NCI-H2196 treated with DMSO at 0.1 percent for 48 hours (cell line): Measurements from ENCODE around the gene TAOK1.
"Not testable (repeated sequence)": the region's sequence is repeated elsewhere in the genome, so short reads cannot be mapped to it uniquely, and the experiment has no call there.

Experiments
- DNase-seq: peaks from one replicate; lab custom pipeline; 2025; ENCODE audit not compliant: unreplicated experiment; lab: John Stamatoyannopoulos, UW

TAOK1 gene

DNA sequence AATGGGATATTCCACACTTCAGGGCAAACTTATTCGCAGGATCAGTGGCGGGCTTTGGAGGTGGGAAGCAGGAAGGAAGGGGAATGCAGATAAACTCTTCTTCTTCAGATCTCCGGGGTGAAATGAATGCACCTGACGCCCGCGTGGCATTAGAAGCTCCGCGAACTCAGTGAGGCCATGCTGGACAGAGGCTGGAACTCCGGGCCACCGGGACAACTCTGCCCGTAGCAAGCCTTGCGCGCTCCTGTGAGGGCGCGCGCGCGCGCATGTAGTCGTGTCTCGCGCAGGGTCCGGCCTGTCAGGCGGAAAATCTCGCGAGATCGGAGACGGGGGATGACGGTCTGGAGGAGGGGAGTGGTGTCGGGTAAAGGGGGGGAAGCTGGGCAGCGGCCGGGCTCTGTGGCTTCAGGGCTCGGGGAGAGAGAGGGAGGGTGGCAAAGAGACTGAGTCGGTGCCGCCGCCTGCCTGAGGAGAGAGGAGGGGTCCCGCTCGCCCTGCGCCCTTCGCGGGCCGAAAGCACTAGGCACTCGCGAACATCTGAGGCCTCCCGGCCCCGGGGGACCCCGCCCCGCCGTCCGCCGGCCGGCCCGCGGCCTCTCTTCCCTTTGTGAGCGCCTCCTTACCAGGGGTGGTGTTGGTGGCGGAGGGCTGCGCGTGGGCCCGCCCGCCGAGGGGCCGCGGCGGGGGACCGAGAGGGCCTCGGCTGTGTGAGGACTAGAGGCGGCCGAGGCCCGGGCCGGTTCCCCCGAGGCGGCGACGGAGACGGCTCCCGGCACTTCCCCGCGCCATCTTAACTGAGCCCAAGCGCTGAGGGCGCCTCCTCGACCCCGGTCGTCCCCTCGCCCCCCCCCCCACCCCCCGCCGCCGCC lies at the start of gene TAOK1:
TSS of gene TAOK1 (plus strand) at position 382 of the 869 bp plus-strand sequence. CDS start 61,186 bp downstream, outside the sequence.
- DNase-seq: peak; percentile 66

DNA sequence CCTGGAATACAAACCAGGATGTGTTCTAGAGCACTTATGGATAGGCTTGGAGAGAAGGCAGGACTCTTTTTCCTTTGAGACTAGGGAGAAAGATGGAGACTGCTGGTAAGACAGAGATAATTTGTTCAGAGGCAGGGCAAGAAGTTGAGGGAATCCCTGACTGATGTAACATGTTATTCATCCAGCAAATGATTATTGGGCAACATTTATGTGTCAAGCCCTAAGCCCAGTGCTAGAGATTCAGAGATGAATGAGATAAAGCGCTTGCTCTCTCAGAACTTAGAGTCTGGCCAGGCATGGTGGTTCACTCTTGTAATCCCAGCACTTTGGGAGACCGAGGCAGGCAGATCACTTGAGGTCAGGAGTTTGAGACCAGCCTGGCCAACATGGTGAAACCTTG lies 48.4 kb upstream of the TAOK1 start:
- no peak for DNase-seq

DNA sequence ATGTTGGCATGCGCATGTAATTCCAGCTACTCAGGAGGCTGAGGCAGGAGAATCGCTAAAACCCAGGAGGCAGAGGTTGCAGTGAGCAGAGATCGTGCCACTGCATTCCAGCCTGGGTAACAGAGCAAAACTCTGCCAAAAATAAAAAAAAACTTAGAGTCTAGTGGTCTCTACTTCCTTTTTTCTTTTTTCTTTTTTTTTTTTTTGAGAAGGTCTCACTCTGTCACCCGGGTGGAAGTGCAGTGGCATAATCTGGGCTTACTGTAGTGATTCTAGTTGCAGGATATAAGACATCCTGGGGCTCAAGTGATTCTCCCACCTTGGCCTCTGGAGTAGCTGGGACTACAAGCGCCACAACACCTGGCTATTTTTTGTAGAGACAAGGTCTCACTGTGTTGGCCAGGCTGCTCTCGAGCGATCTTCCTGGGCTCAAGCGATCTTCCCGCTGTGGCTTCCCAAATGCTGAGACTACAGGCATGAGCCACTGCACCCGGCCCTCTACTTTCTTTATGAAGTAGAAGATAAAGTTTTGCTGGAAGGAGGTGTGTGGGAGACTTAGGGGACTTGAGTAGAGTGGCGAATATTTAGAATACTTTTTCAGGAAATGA lies 47.9 kb upstream of the TAOK1 start:
- no peak for DNase-seq

- DNase-seq: no peak
These were observed 45.8 kb upstream of the TAOK1 start for GRCh38 chr17:29344201-29344856.

- no peak for DNase-seq
These were observed 45.1 kb upstream of the TAOK1 start for GRCh38 chr17:29345066-29345465.

DNA sequence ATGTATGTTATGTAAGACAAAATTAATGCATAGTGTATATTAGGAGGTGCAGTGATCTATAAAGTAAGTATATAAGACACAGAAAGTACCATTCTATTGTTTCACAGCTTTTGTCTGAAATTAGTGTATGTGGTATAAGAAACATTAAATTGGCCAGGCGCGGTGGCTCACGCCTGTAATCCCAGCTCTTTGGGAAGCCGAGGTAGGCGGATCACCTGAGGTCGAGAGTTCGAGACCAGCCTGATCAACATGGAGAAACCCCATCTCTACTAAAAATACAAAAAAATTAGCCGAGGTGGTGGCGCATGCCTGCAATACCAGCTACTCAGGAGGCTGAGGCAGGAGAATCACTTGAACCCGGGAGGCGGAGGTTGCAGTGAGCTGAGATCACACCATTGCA lies 44.7 kb upstream of the TAOK1 start:
- DNase-seq: not testable (repeated sequence)

DNA sequence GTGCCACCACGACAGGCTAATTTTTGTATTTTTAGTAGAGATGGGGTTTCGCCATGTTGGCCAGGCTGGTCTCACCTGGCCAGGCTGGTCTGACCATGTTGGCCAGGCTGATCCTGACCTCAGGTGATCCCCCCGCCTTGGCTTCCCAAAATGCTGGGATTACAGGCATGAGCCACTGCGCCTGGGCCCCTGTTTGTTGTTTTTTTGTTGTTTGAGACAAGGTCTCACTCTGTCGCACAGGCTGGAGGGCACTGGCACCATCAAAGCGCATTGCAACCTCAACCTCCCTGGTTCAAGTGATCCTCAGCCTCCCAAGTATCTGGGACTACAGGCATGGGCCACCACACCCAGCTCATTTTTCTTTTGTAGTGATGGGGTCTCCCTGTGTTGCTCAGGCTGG lies 43.7 kb upstream of the TAOK1 start:
- no peak for DNase-seq

GRCh38 chr17:29347831-29348629 lies 42.1 kb upstream of the TAOK1 start:
- DNase-seq: no peak

- DNase-seq: no peak
These were observed 40.8 kb upstream of the TAOK1 start for GRCh38 chr17:29349409-29349808.

- no peak for DNase-seq
These were observed 38.0 kb upstream of the TAOK1 start for GRCh38 chr17:29352146-29352545.

DNA sequence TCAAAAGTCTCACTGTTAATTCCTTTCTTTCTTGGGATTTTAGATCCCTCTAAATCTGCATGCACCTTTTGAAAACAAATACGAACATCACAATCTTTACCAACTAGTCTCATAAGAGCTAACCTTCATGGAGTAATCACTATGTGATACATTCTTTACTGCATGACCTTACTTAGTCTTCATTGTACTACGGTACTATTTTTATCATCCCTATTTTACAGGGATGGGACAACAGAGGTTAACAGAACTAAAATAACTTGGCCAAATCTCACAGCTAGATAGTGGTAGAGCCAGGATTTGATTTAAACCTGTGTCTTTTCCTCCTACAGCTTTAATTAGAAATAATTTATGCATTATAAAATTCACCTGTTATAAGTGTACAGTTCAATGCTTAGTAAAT lies 32.9 kb upstream of the TAOK1 start:
- DNase-seq: no peak

GRCh38 chr17:29357821-29358232 lies 32.3 kb upstream of the TAOK1 start:
- DNase-seq: no peak

DNA sequence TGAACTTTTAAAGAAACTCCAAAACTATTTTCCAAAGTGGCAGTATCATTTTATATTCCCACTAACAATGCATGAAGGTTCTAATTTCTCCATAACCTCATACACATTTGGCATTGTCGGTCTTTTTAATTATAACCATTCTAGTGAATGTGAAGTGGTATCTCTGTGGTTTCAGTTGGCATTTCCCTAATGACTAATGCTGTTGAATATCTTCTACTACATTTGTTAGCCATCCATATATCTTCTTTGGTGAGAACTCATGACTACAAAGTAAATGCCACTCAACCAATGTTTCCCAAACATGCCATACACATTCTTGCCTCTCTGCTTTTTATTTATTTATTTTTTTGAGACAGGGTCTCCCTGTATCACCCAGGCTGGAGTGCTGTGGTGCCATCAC lies 31.7 kb upstream of the TAOK1 start:
- no peak for DNase-seq

- no peak for DNase-seq
These were observed 30.4 kb upstream of the TAOK1 start for GRCh38 chr17:29359777-29360176.

GRCh38 chr17:29363716-29364115 lies 26.4 kb upstream of the TAOK1 start:
- no peak for DNase-seq

DNA sequence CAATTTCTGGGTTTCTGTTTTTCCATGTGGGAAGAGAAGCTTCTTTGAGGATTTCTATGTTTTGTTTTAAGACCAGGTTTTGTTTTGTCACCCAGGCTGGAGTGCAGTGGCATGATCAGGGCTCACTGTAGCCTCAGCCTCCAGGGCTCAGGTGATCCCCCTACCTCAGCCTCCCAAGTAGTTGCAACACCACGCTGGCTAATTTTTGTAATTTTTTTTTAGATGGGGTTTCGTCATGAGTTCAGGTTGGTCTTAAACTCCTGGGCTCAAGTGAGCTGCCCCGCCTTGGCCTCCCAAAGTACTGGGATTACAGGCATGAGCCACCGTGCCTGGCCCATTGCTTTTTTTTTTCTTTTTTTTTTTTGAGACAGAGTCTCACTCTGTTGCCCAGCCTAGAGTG lies 25.5 kb upstream of the TAOK1 start:
- DNase-seq: no peak

DNA sequence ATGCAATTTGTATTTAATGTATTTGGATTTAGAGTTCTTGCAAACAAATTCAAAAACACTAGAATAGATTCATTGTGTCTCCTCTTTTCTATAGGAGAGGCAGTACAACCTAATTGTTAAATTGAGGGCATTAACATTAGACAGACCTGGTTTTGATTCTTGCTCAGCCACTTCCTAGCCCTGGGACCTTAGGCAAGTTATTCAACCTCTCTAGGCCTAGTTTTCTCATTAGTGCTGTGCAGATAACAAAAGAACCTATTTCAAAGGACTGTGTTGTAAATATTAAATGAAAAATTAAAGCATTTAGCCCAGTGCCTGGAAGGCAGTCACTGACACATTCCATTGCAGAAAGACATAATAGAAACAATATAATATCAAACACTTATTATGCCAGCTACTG lies 22.0 kb upstream of the TAOK1 start:
- DNase-seq: no peak

- no peak for DNase-seq
These were observed 21.2 kb upstream of the TAOK1 start for GRCh38 chr17:29368926-29369325.

DNA sequence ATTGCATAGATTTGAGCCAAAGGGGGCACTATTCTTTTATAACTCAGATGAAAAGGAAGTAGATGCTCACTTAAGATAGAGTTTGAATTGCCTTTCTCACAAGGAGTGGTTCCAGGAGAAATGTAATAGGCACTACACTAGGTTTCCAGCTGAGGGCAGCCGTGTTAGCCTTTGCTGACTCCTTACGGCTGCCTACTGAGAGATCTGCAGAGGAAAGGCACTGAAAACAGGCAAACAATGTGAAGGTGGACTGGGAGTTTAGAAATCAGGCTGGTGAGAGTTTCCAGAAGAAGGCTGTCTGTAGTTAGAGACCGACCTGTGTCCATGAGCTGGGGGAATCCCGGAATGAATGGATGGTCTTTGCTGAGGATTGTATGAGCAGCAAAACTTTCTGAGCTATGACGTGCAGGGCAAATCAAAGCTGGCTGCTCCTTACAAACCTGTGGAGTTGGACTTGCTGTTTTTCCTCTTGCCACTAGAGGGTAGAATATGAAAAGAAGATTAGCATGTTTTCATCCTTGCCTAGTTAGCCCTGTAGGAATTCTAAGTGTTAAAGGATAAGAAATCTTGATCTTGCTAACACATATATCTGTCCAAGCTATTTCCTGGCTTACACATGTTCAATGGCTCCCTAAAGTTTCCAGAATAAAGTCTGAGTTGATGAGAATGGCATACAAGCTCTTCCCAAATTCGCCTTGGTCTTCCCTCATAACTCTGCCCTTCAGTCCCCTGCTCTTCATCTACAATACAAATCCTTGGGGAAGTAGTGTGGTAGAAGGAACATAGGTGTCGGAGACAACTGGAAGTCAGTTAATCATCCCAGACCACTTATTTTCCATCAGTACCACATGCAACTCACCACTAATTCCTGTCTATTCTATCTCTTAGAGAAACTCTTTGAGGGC lies 20.1 kb upstream of the TAOK1 start:
- peak; percentile 6 for DNase-seq

DNA sequence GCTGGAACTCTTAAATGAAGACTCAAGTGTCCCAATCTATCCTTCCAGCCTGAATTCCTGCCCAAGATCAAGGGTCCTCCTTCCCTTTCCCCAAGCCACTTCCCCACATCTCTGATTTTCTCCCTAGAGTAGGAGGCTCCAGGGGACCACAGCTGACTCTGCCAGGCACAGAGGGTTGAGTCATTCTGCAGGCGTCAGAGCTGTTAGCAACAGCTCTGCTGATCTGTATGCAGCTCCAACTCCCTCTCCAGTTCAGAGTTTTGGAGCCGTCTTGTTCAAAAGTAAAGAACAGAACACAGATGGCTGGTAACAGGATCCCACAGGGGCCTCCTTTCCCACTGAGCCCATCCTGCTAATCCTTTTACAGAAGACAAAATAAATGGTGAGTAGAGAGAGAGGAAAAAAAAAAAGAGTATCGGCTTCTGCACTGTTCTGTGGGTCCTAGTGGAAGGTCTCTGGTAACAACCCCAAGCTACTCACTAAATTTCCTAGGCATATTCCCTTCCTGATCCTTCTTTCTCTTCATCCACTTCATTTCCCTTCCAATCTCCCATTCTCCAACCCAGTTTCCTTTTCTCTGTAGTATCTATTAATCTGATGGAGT lies 13.4 kb upstream of the TAOK1 start:
- no peak for DNase-seq
